ENCODE measurements around the gene NINL.

The NINL gene

DNA sequence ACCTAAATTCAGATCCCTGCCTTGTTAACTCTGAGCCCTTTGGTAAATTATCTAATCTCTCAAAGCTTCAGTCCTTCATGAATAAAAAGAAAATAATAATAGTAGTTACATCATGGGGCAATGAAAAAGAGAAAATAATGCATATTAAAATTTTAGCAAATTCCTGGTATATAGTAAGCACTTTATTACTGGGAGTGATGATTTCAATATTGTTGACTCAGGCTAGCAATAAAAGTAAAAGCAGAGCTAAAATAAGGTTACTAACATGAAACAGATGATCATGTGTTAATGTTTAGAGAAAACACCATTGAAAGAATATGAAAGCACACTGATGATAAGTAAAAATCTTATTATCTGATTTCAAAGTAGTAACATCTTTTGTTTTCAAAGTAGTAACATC, 164.2 kb downstream of the NINL start:
- DNase-seq (ENCODE audit: extremely low read depth, low read depth): no peak
- no peak for TF ChIP-seq CTCF (IDR thresholded peaks at IDR 0.05; ENCODE audit: low read depth, low read length)

DNA sequence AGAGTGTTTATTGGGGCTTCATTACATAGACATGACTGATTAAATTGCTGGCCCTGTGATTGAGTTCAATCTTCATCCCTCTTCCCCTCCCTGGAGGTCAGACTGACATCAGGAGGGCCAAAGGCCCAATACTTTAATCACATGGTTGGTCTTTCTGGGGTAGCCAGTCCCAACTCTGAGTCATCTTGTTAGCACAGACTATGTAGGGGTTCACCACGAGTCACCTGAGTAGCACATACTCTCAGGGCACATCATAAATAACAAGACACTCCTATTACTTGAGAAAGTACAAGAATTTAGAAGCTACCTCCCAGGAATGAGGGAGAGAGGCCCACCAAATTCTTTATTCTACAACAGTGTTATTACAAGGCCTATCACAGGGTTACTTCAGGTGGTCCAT, 166.6 kb downstream of the NINL start:
- no peak for DNase-seq (ENCODE audit: extremely low read depth, low read depth)
- no peak for TF ChIP-seq CTCF (IDR thresholded peaks at IDR 0.05; ENCODE audit: low read depth, low read length)

DNA sequence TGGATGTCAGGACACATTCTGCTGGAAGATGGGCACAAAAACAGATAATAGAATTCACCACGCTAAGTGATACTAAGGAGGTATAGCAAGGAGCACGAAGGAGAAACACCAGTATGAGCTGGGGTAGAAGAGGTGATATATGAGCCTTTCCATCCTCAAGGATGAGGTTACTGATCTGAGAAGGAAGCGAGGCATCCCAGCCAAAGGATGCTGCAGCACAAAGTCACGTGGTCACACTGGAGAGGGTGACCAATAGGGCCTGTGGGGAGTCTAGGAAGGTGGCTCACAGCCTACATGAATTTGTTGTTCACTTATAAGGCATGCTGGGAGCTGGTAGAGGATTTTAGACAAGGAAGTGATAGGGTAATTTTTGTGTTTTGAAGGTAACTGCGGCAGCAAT, 176.4 kb downstream of the NINL start:
- DNase-seq (ENCODE audit: extremely low read depth, low read depth): no peak
- no peak for TF ChIP-seq CTCF (IDR thresholded peaks at IDR 0.05; ENCODE audit: low read depth, low read length)

DNA sequence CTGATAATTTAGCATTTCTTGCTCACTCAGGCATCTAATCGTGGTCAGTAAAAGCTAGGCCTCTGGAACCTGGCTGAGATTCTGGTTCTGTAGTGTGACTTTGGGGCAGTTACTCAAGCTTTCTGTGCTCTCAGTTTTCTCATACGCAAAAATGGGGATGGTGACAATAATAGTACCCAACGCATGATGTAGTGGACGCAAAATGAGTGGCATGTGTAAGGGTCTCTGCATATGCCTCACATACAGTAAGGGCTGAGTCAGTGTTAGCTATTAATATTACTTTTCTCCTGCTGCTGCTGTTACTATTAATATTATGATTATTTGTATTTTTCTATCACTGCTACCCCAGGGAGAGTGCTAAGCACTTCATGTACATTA, 177.2 kb downstream of the NINL start:
- no peak for DNase-seq (ENCODE audit: extremely low read depth, low read depth)
- no peak for TF ChIP-seq CTCF (IDR thresholded peaks at IDR 0.05; ENCODE audit: low read depth, low read length)

DNA sequence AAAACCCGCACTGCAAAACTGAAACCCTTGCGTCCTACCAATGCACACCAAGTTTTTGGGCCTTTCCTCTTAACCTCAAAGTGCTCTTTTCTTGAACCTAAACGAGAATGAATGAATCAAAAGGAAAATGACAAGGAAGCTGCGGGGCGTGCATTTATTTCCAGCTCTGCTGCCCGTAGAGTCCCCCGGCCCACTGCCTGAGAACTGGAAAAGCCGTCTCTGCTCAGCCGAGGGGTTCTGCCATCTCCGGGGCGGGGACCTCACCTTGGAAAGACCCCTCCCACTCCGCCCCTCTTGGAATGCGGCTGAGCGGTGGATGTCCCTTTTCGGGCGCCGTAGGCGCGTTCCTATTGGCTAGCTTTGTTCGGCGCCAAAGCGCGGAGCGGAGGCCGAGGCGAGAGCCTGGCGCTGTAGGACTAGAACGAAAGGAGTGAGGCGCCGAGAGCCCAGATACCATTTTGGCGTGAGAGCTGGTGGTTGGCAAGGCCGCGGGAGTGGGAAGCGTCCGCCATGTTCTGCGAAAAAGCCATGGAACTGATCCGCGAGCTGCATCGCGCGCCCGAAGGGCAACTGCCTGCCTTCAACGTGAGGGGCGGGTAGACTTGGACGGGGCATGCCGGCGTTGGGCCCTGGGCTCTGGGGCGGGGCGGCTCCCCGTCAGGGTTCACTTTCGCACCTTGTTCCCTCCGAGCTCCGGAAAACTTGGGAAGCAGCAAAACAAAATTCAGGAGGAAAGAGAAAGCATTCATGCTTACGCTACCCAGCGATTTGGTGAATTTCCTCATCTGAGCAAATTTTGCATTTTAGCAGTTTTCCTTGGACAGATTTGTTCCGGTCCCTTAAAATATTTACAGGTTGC, 177.8 kb downstream of the NINL start, which contains the start of gene GINS1:
TSS of gene GINS1 (plus strand) at position 363 of the 859 bp plus-strand sequence. CDS start at position 511, 148 bp downstream.
- no peak for DNase-seq (ENCODE audit: extremely low read depth, low read depth)
- TF ChIP-seq CTCF (IDR thresholded peaks at IDR 0.05; ENCODE audit: low read depth, low read length): no peak
